Measurements from ENCODE around the gene ATG4A. TPM values are rescaled to one million over a fixed set of nuclear protein-coding genes. Genes with fewer than 3 reads are reported as not detected.

Gene ATG4A
- total RNA-seq, 3 donors from 2014 or later, result 17.1 to 23.9 (median 21.3) TPM

Other genes with a start within 250 kb of the ATG4A start
- gene TEX13B, start 109.4 kb upstream of the ATG4A start, total RNA-seq, result not detected
- under 1 TPM in 1 of 3 donors, not detected in 2; 0.58 TPM for gene VSIG1, start 46.7 kb upstream of the ATG4A start, total RNA-seq
- gene PSMD10, start 236 bp upstream of the ATG4A start, total RNA-seq, result 10 to 100 TPM; 28.1 to 39.5 (median 34.8) TPM